HL-60/S4 treated with phorbol 12-myristate 13-acetate at 8.2 ng/mL for 4 days and 3 days (cell line): ENCODE results near the gene TMEM272.

Experiments used
- in situ Hi-C: fragments of 300-500 bp; cut with MboI; formaldehyde crosslinking; loops from 2 replicates; pipeline ENCODE4 v1.15.0; 2022; ENCODE audit warnings: low sequenced_read_pairs

The TMEM272 gene

GRCh38 chr13:51783428-51784094, 61.4 kb downstream of the TMEM272 start:
- in situ Hi-C loops, result no loop called here

GRCh38 chr13:51782026-51782710, 62.8 kb downstream of the TMEM272 start:
- in situ Hi-C loops, result no loop called here

GRCh38 chr13:51781246-51782022, 63.5 kb downstream of the TMEM272 start:
- in situ Hi-C loops, result no loop called here

GRCh38 chr13:51780099-51780498, 64.9 kb downstream of the TMEM272 start:
- in situ Hi-C loops, result no loop called here

- in situ Hi-C loops, result no loop called here
These were observed 66.6 kb downstream of the TMEM272 start for GRCh38 chr13:51778392-51778791.

GRCh38 chr13:51777921-51778320, 67.1 kb downstream of the TMEM272 start:
- in situ Hi-C loops, result no loop called here

- in situ Hi-C loops, result no loop called here
These were observed 68.8 kb downstream of the TMEM272 start for GRCh38 chr13:51776179-51776578.

GRCh38 chr13:51773515-51773914, 71.5 kb downstream of the TMEM272 start:
- in situ Hi-C loops, result loop anchor here (25.0 kb wide), 1 partner anchor 336 kb away; no protein-coding TSS in a partner anchor

GRCh38 chr13:51772781-51773180, 72.2 kb downstream of the TMEM272 start:
- in situ Hi-C loops, result loop anchor here (25.0 kb wide), 1 partner anchor 335 kb away; no protein-coding TSS in a partner anchor

GRCh38 chr13:51772105-51772455, 72.9 kb downstream of the TMEM272 start:
- in situ Hi-C loops, result loop anchor here (25.0 kb wide), 1 partner anchor 335 kb away; no protein-coding TSS in a partner anchor

- in situ Hi-C loops, result loop anchor here (25.0 kb wide), 1 partner anchor 334 kb away; no protein-coding TSS in a partner anchor
These were observed 73.4 kb downstream of the TMEM272 start for GRCh38 chr13:51771418-51772104.

GRCh38 chr13:51770681-51771417, 74.1 kb downstream of the TMEM272 start:
- in situ Hi-C loops, result loop anchor here (25.0 kb wide), 1 partner anchor 334 kb away; no protein-coding TSS in a partner anchor

GRCh38 chr13:51770160-51770559, 74.8 kb downstream of the TMEM272 start:
- in situ Hi-C loops, result loop anchor here (25.0 kb wide), 1 partner anchor 333 kb away; no protein-coding TSS in a partner anchor

- in situ Hi-C loops, result loop anchor here (25.0 kb wide), 1 partner anchor 332 kb away; no protein-coding TSS in a partner anchor
These were observed 75.4 kb downstream of the TMEM272 start for GRCh38 chr13:51769455-51770127.

- in situ Hi-C loops, result loop anchor here (25.0 kb wide), 1 partner anchor 332 kb away; no protein-coding TSS in a partner anchor
These were observed 76.0 kb downstream of the TMEM272 start for GRCh38 chr13:51768976-51769375.

GRCh38 chr13:51768378-51768921, 76.5 kb downstream of the TMEM272 start:
- in situ Hi-C loops, result loop anchor here (25.0 kb wide), 1 partner anchor 331 kb away; no protein-coding TSS in a partner anchor

GRCh38 chr13:51767100-51767499, 77.9 kb downstream of the TMEM272 start:
- in situ Hi-C loops, result loop anchor here (25.0 kb wide), 1 partner anchor 330 kb away; no protein-coding TSS in a partner anchor

GRCh38 chr13:51765142-51765515, 79.8 kb downstream of the TMEM272 start:
- in situ Hi-C loops, result loop anchor here (25.0 kb wide), 1 partner anchor 328 kb away; no protein-coding TSS in a partner anchor
